GM12878 (cell line): ENCODE results near the gene ELOVL5. TPM values are rescaled to one million over a fixed set of nuclear protein-coding genes. Genes with fewer than 3 reads are reported as not detected.

Source experiments
- BHLHE40 ChIP-seq, 2 experiments: fragments of 450-650 bp in 1 of 2; IDR thresholded peaks; 2 replicates each; pipeline ENCODE4 v1.6.1; 2011 to 2017; ENCODE audit warnings: low read depth in 2 of 2, borderline replicate concordance in 1 of 2, improper control_type of control experiment in 1 of 2, low read length in 1 of 2, mild to moderate bottlenecking in 1 of 2
- BMI1 ChIP-seq: fragments of 450-650 bp; IDR thresholded peaks from 2 replicates; pipeline ENCODE4 v1.6.1; 2016; ENCODE audit warnings: mild to moderate bottlenecking, moderate library complexity, borderline replicate concordance
- CHD2 ChIP-seq: IDR thresholded peaks from 2 replicates; pipeline ENCODE4 v1.6.1; 2011; ENCODE audit warnings: low read depth, low read length, improper control_type of control experiment, borderline replicate concordance
- CREM ChIP-seq: IDR thresholded peaks from 2 replicates; pipeline ENCODE4 v1.6.1; 2014; ENCODE audit warnings: antibody characterized with exemption, low read depth
- ESRRA ChIP-seq: IDR thresholded peaks from 2 replicates; pipeline ENCODE4 v1.6.1; 2012; ENCODE audit warnings: mild to moderate bottlenecking, low read length, improper control_type of control experiment
- HDGF ChIP-seq: fragments of 450-650 bp; IDR thresholded peaks from 2 replicates; pipeline ENCODE4 v1.6.1; 2016; ENCODE audit warnings: antibody characterized with exemption
- LARP7 ChIP-seq: fragments of 450-650 bp; IDR thresholded peaks from 2 replicates; pipeline ENCODE4 v1.6.1; 2017; ENCODE audit warnings: mild to moderate bottlenecking
- NBN ChIP-seq: fragments of 450-650 bp; IDR thresholded peaks from 2 replicates; pipeline ENCODE4 v1.6.1; 2016
- NFIC ChIP-seq: IDR thresholded peaks from 2 replicates; pipeline ENCODE4 v1.6.1; 2012; ENCODE audit warnings: low read depth, mild to moderate bottlenecking, inconsistent platforms, low read length, moderate library complexity
- SP1 ChIP-seq: IDR thresholded peaks from one replicate; pipeline ENCODE4 v1.6.1; 2011; ENCODE audit warnings: low read depth, low read length
- WRNIP1 ChIP-seq: IDR thresholded peaks from 2 replicates; pipeline ENCODE4 v1.6.1; 2011; ENCODE audit warnings: low read depth, low read length, improper control_type of control experiment, borderline replicate concordance
- ZNF217 ChIP-seq: fragments of 450-650 bp; IDR thresholded peaks from 2 replicates; pipeline ENCODE4 v1.6.1; 2017; ENCODE audit warnings: antibody characterized with exemption, mild to moderate bottlenecking
- polyA plus RNA-seq, 11 experiments: library from polyadenylated mRNA; depleted of rRNA in 4 of 11; unstranded in 6 of 11; stranded (reverse) in 5 of 11; fragments of >200 nt; fragmentation: Nextera tagmentation in 4 of 11; fragmentation: Illumina TruSeq in 1 of 11; extraction: Ambion mirVana in 4 of 11; extraction: Trizol in 1 of 11; gene quantifications; 1 replicate in 1 of 11; 2 replicates in 10 of 11; pipeline versions ENCODE4 v1.2.1 to v1.2.3, GENCODE V29; 2011 to 2016; ENCODE audit warnings: inconsistent platforms in 2 of 11, missing spikeins in 2 of 11, low read depth in 1 of 11
- total RNA-seq, 4 experiments: library from RNA; depleted of rRNA in 3 of 4; stranded (reverse); fragments of >200 nt in 3 of 4; fragmentation: Illumina TruSeq in 1 of 4; extraction: Trizol in 1 of 4; gene quantifications; 2 replicates each; pipeline versions ENCODE4 v1.2.1 to v1.2.3, GENCODE V29; 2013 to 2021
- TF ChIP-seq, protein P1 (sequence below): fragments of 450-650 bp; IDR thresholded peaks from 2 replicates; pipeline ENCODE4 v1.6.1; 2017; ENCODE audit warnings: mild to moderate bottlenecking, moderate library complexity
- TF ChIP-seq, protein P2 (sequence below): IDR thresholded peaks from 2 replicates; pipeline ENCODE4 v1.6.1; 2011; ENCODE audit warnings: borderline replicate concordance, low read depth, mild to moderate bottlenecking, moderate library complexity, low read length; ENCODE audit not compliant: insufficient read depth, poor library complexity, severe bottlenecking
- TF ChIP-seq, protein P3 (sequence below): fragments of 450-650 bp; formaldehyde crosslinking; IDR thresholded peaks from 2 replicates; pipeline ENCODE4 v1.4.0; 2020; ENCODE audit warnings: mild to moderate bottlenecking, moderate library complexity
- TF ChIP-seq, protein P4 (sequence below): fragments of 450-650 bp; IDR thresholded peaks from 2 replicates; pipeline ENCODE4 v1.6.1; 2017; ENCODE audit warnings: mild to moderate bottlenecking, moderate library complexity
- TF ChIP-seq, protein P5 (sequence below): IDR thresholded peaks from 2 replicates; pipeline ENCODE4 v1.6.1; 2012; ENCODE audit warnings: low read depth, low read length, improper control_type of control experiment

Gene ELOVL5
- total and polyA plus RNA-seq, 10 of the 15 experiments (the other 5 are each of a cell fraction or from before 2014, with no cell fraction given), result 156 to 241 (median 196) TPM

DNA sequence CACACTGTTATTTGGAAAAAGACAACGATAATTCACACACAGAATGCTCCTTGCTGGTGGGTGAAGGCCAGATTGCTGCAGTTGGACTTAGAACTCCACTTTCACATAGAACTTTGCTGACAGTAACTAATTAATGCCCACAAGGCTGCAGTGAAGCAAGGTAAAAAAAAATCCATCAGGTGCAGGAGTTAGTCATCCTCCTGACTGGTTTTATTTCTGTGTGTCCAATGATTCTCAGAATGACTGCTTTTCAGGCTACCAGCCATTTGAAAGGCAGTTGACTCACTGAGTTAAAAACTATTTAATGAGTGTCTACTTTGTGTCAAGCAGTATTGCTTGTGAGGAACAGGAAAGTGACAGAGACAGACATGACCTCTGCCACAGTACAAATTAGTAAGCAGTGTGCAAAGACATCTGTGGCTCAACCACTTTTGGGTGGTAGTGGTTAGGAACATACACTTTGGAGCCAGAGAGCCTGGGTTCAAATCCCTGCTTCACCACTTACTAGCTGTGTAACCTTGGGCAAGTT, 41.9 kb downstream of the ELOVL5 start (continued):
- TF ChIP-seq, protein P1, sequence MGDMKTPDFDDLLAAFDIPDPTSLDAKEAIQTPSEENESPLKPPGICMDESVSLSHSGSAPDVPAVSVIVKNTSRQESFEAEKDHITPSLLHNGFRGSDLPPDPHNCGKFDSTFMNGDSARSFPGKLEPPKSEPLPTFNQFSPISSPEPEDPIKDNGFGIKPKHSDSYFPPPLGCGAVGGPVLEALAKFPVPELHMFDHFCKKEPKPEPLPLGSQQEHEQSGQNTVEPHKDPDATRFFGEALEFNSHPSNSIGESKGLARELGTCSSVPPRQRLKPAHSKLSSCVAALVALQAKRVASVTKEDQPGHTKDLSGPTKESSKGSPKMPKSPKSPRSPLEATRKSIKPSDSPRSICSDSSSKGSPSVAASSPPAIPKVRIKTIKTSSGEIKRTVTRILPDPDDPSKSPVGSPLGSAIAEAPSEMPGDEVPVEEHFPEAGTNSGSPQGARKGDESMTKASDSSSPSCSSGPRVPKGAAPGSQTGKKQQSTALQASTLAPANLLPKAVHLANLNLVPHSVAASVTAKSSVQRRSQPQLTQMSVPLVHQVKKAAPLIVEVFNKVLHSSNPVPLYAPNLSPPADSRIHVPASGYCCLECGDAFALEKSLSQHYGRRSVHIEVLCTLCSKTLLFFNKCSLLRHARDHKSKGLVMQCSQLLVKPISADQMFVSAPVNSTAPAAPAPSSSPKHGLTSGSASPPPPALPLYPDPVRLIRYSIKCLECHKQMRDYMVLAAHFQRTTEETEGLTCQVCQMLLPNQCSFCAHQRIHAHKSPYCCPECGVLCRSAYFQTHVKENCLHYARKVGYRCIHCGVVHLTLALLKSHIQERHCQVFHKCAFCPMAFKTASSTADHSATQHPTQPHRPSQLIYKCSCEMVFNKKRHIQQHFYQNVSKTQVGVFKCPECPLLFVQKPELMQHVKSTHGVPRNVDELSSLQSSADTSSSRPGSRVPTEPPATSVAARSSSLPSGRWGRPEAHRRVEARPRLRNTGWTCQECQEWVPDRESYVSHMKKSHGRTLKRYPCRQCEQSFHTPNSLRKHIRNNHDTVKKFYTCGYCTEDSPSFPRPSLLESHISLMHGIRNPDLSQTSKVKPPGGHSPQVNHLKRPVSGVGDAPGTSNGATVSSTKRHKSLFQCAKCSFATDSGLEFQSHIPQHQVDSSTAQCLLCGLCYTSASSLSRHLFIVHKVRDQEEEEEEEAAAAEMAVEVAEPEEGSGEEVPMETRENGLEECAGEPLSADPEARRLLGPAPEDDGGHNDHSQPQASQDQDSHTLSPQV, result no peak
- TF ChIP-seq, protein P2, sequence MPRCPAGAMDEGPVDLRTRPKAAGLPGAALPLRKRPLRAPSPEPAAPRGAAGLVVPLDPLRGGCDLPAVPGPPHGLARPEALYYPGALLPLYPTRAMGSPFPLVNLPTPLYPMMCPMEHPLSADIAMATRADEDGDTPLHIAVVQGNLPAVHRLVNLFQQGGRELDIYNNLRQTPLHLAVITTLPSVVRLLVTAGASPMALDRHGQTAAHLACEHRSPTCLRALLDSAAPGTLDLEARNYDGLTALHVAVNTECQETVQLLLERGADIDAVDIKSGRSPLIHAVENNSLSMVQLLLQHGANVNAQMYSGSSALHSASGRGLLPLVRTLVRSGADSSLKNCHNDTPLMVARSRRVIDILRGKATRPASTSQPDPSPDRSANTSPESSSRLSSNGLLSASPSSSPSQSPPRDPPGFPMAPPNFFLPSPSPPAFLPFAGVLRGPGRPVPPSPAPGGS, result no peak
- TF ChIP-seq SP1 (no peak), HDGF (no peak), WRNIP1 (0 out of 2 replicates have a peak, but pooled peaks have one; percentile 30), BMI1 (peak; percentile 31; the same call in 1 of the 2 replicates), BHLHE40 (IDR thresholded peaks at IDR 0.05; ENCODE audit: borderline replicate concordance in 1 of 2, low read depth in 2 of 2, low read length in 1 of 2) (peak in 1 of 2 experiments; percentile 75; a peak in 2 of 4 replicates), CHD2 (no peak), ESRRA (no peak), ZNF217 (peak; percentile 94), NFIC (peak; percentile 65; the same call in 1 of the 2 replicates), NBN (peak; percentile 87; the same call in 1 of the 2 replicates), CREM (peak; percentile 21; the same call in 1 of the 2 replicates), LARP7 (no peak)
- TF ChIP-seq, protein P3, sequence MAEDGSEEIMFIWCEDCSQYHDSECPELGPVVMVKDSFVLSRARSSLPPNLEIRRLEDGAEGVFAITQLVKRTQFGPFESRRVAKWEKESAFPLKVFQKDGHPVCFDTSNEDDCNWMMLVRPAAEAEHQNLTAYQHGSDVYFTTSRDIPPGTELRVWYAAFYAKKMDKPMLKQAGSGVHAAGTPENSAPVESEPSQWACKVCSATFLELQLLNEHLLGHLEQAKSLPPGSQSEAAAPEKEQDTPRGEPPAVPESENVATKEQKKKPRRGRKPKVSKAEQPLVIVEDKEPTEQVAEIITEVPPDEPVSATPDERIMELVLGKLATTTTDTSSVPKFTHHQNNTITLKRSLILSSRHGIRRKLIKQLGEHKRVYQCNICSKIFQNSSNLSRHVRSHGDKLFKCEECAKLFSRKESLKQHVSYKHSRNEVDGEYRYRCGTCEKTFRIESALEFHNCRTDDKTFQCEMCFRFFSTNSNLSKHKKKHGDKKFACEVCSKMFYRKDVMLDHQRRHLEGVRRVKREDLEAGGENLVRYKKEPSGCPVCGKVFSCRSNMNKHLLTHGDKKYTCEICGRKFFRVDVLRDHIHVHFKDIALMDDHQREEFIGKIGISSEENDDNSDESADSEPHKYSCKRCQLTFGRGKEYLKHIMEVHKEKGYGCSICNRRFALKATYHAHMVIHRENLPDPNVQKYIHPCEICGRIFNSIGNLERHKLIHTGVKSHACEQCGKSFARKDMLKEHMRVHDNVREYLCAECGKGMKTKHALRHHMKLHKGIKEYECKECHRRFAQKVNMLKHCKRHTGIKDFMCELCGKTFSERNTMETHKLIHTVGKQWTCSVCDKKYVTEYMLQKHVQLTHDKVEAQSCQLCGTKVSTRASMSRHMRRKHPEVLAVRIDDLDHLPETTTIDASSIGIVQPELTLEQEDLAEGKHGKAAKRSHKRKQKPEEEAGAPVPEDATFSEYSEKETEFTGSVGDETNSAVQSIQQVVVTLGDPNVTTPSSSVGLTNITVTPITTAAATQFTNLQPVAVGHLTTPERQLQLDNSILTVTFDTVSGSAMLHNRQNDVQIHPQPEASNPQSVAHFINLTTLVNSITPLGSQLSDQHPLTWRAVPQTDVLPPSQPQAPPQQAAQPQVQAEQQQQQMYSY (CRISPR knock-in tag), result no peak
- TF ChIP-seq, protein P4, sequence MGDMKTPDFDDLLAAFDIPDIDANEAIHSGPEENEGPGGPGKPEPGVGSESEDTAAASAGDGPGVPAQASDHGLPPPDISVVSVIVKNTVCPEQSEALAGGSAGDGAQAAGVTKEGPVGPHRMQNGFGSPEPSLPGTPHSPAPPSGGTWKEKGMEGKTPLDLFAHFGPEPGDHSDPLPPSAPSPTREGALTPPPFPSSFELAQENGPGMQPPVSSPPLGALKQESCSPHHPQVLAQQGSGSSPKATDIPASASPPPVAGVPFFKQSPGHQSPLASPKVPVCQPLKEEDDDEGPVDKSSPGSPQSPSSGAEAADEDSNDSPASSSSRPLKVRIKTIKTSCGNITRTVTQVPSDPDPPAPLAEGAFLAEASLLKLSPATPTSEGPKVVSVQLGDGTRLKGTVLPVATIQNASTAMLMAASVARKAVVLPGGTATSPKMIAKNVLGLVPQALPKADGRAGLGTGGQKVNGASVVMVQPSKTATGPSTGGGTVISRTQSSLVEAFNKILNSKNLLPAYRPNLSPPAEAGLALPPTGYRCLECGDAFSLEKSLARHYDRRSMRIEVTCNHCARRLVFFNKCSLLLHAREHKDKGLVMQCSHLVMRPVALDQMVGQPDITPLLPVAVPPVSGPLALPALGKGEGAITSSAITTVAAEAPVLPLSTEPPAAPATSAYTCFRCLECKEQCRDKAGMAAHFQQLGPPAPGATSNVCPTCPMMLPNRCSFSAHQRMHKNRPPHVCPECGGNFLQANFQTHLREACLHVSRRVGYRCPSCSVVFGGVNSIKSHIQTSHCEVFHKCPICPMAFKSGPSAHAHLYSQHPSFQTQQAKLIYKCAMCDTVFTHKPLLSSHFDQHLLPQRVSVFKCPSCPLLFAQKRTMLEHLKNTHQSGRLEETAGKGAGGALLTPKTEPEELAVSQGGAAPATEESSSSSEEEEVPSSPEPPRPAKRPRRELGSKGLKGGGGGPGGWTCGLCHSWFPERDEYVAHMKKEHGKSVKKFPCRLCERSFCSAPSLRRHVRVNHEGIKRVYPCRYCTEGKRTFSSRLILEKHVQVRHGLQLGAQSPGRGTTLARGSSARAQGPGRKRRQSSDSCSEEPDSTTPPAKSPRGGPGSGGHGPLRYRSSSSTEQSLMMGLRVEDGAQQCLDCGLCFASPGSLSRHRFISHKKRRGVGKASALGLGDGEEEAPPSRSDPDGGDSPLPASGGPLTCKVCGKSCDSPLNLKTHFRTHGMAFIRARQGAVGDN, result no peak
- TF ChIP-seq, protein P5, sequence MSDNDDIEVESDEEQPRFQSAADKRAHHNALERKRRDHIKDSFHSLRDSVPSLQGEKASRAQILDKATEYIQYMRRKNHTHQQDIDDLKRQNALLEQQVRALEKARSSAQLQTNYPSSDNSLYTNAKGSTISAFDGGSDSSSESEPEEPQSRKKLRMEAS, result no peak
